Endothelial cell of umbilical vein (primary cell): ENCODE measurements around the gene GPR153. TPM values are rescaled to one million over a fixed set of nuclear protein-coding genes. Genes with fewer than 3 reads are reported as not detected.

ENCODE experiments used
- BruUV-seq: library from RNA; stranded (reverse); fragments of 400-500 nt; replicated peaks from 2 replicates; lab custom pipeline; 2021; lab: Mats Ljungman, UMichigan
- CTCF ChIA-PET: fragments of 300-600, 350-600 bp; sonication (Branson Sonifier 250); formaldehyde crosslinking; loops from one replicate; lab custom pipeline; 2021; ENCODE audit warnings: antibody characterized with exemption, inconsistent platforms; lab: Charles Lee
- POLR2A ChIA-PET: fragments of 300-600, 350-600 bp; sonication (Branson Sonifier 250); formaldehyde crosslinking; loops from one replicate; lab custom pipeline; 2021; ENCODE audit warnings: antibody characterized with exemption, inconsistent platforms; lab: Charles Lee
- DNase-seq: peaks from one replicate; pipeline ENCODE4 v3.0.0-alpha.2; 2011; ENCODE audit warnings: low read depth, low spot score
- FAIRE-seq: peaks from 2 replicates; lab custom pipeline; 2011; peaks lifted over from hg19 to GRCh38; lab: Jason Lieb, UNC
- H2AFZ ChIP-seq: 2 replicates; pipeline ENCODE4 v1.6.0; 2012; ENCODE audit warnings: low read depth, low read length, control low read depth, inconsistent platforms
- H3K27ac ChIP-seq: 2 replicates; pipeline ENCODE4 v1.5.1; 2011; ENCODE audit warnings: low read depth, mild to moderate bottlenecking, control low read depth, low read length, moderate library complexity; ENCODE audit not compliant: insufficient read depth
- H3K27me3 ChIP-seq, 2 experiments: 2 replicates each; pipeline versions ENCODE4 v1.6.0 to v1.6.1; 2011; ENCODE audit warnings: low read length in 2 of 2, mixed read lengths in 1 of 2; ENCODE audit not compliant: control insufficient read depth in 2 of 2, insufficient read depth in 2 of 2
- H3K36me3 ChIP-seq, 2 experiments: 2 replicates in 1 of 2; 3 replicates in 1 of 2; pipeline ENCODE4 v1.5.1; 2011; ENCODE audit warnings: low read length in 2 of 2, mild to moderate bottlenecking in 1 of 2, moderate library complexity in 1 of 2; ENCODE audit not compliant: control insufficient read depth in 2 of 2, insufficient read depth in 2 of 2; ENCODE audit errors: extremely low read depth in 1 of 2
- H3K4me1 ChIP-seq: 3 replicates; pipeline ENCODE4 v1.5.1; 2011; ENCODE audit warnings: mild to moderate bottlenecking, low read length; ENCODE audit not compliant: control insufficient read depth, insufficient read depth; ENCODE audit errors: extremely low read depth
- H3K4me2 ChIP-seq: 2 replicates; pipeline ENCODE4 v1.6.1; 2011; ENCODE audit warnings: low read length, control low read depth, mixed read lengths; ENCODE audit not compliant: insufficient read depth
- H3K4me3 ChIP-seq, 3 experiments: fragments of 200-600 bp in 1 of 3; sonication (generic), shearing (Covaris generic) in 1 of 3; replicated peaks in 1 of 3; 2 replicates each; pipeline ENCODE4 v1.5.1; 2011 to 2016; ENCODE audit warnings: control low read depth in 3 of 3, low read length in 3 of 3, mild to moderate bottlenecking in 2 of 3, inconsistent platforms in 1 of 3, low read depth in 1 of 3, moderate library complexity in 1 of 3; ENCODE audit not compliant: insufficient read depth in 1 of 3
- H3K79me2 ChIP-seq: 2 replicates; pipeline ENCODE4 v1.6.0; 2012; ENCODE audit warnings: low read length, inconsistent platforms; ENCODE audit not compliant: control insufficient read depth, insufficient read depth
- H3K9ac ChIP-seq: replicated peaks from 2 replicates; pipeline ENCODE3; 2011; ENCODE audit warnings: low read length, control low read depth; ENCODE audit not compliant: insufficient read depth; ENCODE audit errors: extremely low read depth
- H3K9me1 ChIP-seq: replicated peaks from 3 replicates; pipeline ENCODE4 v1.6.0; 2011; ENCODE audit warnings: mild to moderate bottlenecking, low read length; ENCODE audit not compliant: control insufficient read depth, insufficient read depth; ENCODE audit errors: extremely low read depth
- H3K9me3 ChIP-seq: replicated peaks from 2 replicates; pipeline ENCODE4 v1.5.1; 2012; ENCODE audit warnings: low read length, inconsistent platforms; ENCODE audit not compliant: control insufficient read depth, insufficient read depth
- H4K20me1 ChIP-seq: replicated peaks from 2 replicates; pipeline ENCODE3; 2011; ENCODE audit warnings: mild to moderate bottlenecking, low read length; ENCODE audit not compliant: control insufficient read depth, insufficient read depth; ENCODE audit errors: extremely low read depth
- EZH2 ChIP-seq: IDR thresholded peaks from 2 replicates; pipeline ENCODE4 v1.6.1; 2012; ENCODE audit warnings: borderline replicate concordance, low read depth, mild to moderate bottlenecking, moderate library complexity, low read length, inconsistent platforms; ENCODE audit not compliant: severe bottlenecking
- FOS ChIP-seq: IDR thresholded peaks from 2 replicates; pipeline ENCODE4 v1.6.1; 2011; ENCODE audit warnings: mild to moderate bottlenecking, low read length, moderate library complexity, borderline replicate concordance; ENCODE audit not compliant: insufficient read depth
- GATA2 ChIP-seq: IDR thresholded peaks from 2 replicates; pipeline ENCODE4 v1.7.0; 2011; ENCODE audit warnings: low read depth, mild to moderate bottlenecking, moderate library complexity, mixed read lengths, low read length; ENCODE audit not compliant: insufficient read length, insufficient read depth
- JUN ChIP-seq: IDR thresholded peaks from 2 replicates; pipeline ENCODE4 v1.6.1; 2011; ENCODE audit warnings: borderline replicate concordance, low read depth; ENCODE audit not compliant: insufficient read length, insufficient read depth
- MYC ChIP-seq: IDR thresholded peaks from one replicate; pipeline ENCODE4 v1.6.1; 2011; ENCODE audit warnings: mild to moderate bottlenecking, low read depth, low read length
- POLR2A ChIP-seq: IDR thresholded peaks from 2 replicates; pipeline ENCODE4 v1.6.1; 2012; ENCODE audit warnings: low read depth, mild to moderate bottlenecking, control low read depth, low read length
- POLR2AphosphoS5 ChIP-seq: IDR thresholded peaks from 2 replicates; pipeline ENCODE4 v1.6.1; 2012; ENCODE audit warnings: low read depth, mild to moderate bottlenecking, control low read depth, low read length, moderate library complexity; ENCODE audit not compliant: insufficient read depth
- dilution Hi-C: fragments of 300-500 bp; cut with MboI; formaldehyde crosslinking; loops from one replicate; pipeline ENCODE4 v1.15.0; 2019; ENCODE audit warnings: low sequenced_read_pairs; ENCODE audit not compliant: extremely low pct_ligation_motif_present
- intact Hi-C: fragments of 100-400 bp; cut with micrococcal nuclease; formaldehyde crosslinking; loops from one replicate; pipeline ENCODE4 v1.10.0; 2022
- polyA plus RNA-seq, 4 experiments: library from polyadenylated mRNA; depleted of rRNA in 3 of 4; stranded (reverse) in 3 of 4; unstranded in 1 of 4; fragments of >200 nt; gene quantifications; 2 replicates each; pipeline versions ENCODE4 v1.2.1 to v1.2.3, GENCODE V29; 2011 to 2012; ENCODE audit warnings: missing spikeins in 1 of 4
- total RNA-seq: library from RNA; stranded (reverse); gene quantifications from 2 replicates; pipeline ENCODE4 v1.2.3, GENCODE V29; 2021
- TF ChIP-seq, protein P1 (sequence below), 2 donors: IDR thresholded peaks; 1 replicate in 1 of 2; 2 replicates in 1 of 2; pipeline ENCODE4 v1.5.1; 2011; ENCODE audit warnings: low read length in 2 of 2, mild to moderate bottlenecking in 2 of 2, moderate library complexity in 2 of 2, control low read depth in 1 of 2, inconsistent platforms in 1 of 2, low read depth in 1 of 2; ENCODE audit not compliant: insufficient read depth in 1 of 2; ENCODE audit errors: extremely low read depth in 1 of 2
- TF ChIP-seq, protein P2 (sequence below): IDR thresholded peaks from 2 replicates; pipeline ENCODE4 v1.6.1; 2011; ENCODE audit not compliant: insufficient read depth, insufficient read length

Gene GPR153
- total and polyA plus RNA-seq, 2 donors (not counting 3 experiments of a cell fraction or from before 2014, with no cell fraction given): 3.1 to 3.9 TPM

DNA sequence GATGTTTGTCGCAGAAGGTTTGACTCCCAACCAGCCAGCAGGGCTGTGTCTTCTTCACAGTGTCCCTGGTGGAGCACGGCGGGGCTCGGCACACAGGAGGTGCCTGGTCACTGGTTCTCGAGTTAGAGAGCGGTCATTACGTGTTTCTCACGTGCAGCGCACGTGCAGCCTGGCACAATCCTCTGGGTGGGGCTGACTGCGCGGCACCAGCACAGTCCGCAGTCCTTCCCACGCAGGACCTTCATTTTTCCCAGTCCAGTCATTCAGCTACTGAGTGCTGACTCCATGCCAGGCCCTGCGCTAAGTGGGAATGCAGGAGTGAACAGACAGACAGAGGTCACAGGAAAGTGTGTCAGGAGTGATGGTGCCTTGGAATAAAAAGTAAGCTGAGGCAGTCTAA is 46.2 kb upstream of the GPR153 start:
- Histone ChIP-seq H3K9me3 (no peaks in the 10 kb centered on the region), H2AFZ (no peak overlapping the region), H3K4me3 (no peak overlapping the region), H3K27ac (no peak overlapping the region), H3K9me1 (no peaks in the 10 kb centered on the region), H3K79me2 (no peaks in the 10 kb centered on the region), H3K9ac (no peak overlapping the region), H3K27me3 (no peaks in the 10 kb centered on the region), H3K36me3 (no peaks in the 10 kb centered on the region), H3K4me2 (no peak overlapping the region), H4K20me1 (no peaks in the 10 kb centered on the region), H3K4me1 (no peaks in the 10 kb centered on the region)
- no TSS peak for BruUV-seq
- FAIRE-seq: no peak
- ChIA-PET POLR2A (no interaction called here), CTCF (no interaction called here)
- DNase-seq: no peak
- intact Hi-C loops: no loop called here
- no peak for TF ChIP-seq POLR2AphosphoS5
- TF ChIP-seq, protein P1, sequence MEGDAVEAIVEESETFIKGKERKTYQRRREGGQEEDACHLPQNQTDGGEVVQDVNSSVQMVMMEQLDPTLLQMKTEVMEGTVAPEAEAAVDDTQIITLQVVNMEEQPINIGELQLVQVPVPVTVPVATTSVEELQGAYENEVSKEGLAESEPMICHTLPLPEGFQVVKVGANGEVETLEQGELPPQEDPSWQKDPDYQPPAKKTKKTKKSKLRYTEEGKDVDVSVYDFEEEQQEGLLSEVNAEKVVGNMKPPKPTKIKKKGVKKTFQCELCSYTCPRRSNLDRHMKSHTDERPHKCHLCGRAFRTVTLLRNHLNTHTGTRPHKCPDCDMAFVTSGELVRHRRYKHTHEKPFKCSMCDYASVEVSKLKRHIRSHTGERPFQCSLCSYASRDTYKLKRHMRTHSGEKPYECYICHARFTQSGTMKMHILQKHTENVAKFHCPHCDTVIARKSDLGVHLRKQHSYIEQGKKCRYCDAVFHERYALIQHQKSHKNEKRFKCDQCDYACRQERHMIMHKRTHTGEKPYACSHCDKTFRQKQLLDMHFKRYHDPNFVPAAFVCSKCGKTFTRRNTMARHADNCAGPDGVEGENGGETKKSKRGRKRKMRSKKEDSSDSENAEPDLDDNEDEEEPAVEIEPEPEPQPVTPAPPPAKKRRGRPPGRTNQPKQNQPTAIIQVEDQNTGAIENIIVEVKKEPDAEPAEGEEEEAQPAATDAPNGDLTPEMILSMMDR (IDR thresholded peaks at IDR 0.05; ENCODE audit: extremely low read depth in 1 of 2, insufficient read depth in 1 of 2, low read depth in 1 of 2, low read length in 2 of 2): no peak
- dilution Hi-C loops: no loop called here

DNA sequence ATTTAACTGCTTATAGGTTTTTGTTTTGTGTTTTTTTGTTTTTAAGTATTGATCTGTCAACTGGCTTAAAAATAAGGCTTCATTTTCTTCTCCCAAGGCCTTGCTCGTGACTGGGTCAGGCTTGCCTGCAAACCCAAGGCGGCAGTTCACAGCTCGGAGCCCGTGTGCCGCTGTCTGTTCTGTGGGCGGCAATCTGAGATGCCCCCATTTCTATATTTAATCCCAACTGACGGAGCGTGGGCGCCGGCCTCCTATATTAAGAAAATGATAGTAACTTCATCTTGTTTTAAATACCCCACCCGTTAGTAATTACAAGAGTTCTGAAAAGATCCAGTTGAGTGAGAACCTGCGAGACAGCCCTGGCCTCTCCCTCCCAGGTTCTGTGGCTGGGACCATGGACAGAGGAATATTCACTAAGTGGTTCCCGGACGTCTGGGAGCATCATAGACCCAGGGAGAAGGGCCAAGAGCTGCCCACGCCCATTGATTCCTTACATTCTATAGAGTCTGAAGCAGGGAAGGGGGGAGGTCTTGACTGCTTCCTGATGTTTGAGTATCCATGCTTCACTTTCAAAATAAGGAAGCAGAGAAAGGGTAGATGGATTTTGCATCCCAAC is 42.6 kb upstream of the GPR153 start:
- no peak for FAIRE-seq
- dilution Hi-C loops: no loop called here
- H3K4me2 ChIP-seq: no peak overlapping the region
- no peak overlapping the region for H3K9ac ChIP-seq
- no peaks in the 10 kb centered on the region for H3K79me2 ChIP-seq
- no peaks in the 10 kb centered on the region for H3K9me3 ChIP-seq
- no peak overlapping the region for H3K4me3 ChIP-seq
- H3K27ac ChIP-seq: no peak overlapping the region
- POLR2A ChIA-PET: interaction anchor here (0.6 kb wide), 1 partner anchor 33 kb away, joined by 7 read pairs; no protein-coding TSS in a partner anchor
- H3K27me3 ChIP-seq: no peaks in the 10 kb centered on the region
- BruUV-seq: no TSS peak
- H2AFZ ChIP-seq: no peak overlapping the region
- DNase-seq: no peak
- no peaks in the 10 kb centered on the region for H3K4me1 ChIP-seq
- TF ChIP-seq JUN (no peak), POLR2A (no peak), FOS (no peak), POLR2AphosphoS5 (no peak), MYC (no peak), GATA2 (no peak), EZH2 (no peak)
- TF ChIP-seq, protein P1 (IDR thresholded peaks at IDR 0.05; ENCODE audit: extremely low read depth in 1 of 2, insufficient read depth in 1 of 2, low read depth in 1 of 2, low read length in 2 of 2): no peak
- TF ChIP-seq, protein P2, sequence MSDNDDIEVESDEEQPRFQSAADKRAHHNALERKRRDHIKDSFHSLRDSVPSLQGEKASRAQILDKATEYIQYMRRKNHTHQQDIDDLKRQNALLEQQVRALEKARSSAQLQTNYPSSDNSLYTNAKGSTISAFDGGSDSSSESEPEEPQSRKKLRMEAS: no peak
- intact Hi-C loops: no loop called here
- H3K9me1 ChIP-seq: no peaks in the 10 kb centered on the region
- no peaks in the 10 kb centered on the region for H3K36me3 ChIP-seq
- H4K20me1 ChIP-seq: no peaks in the 10 kb centered on the region
- CTCF ChIA-PET: no interaction called here
